ENCODE data around the gene HCN2. TPM values are rescaled to one million over a fixed set of nuclear protein-coding genes. Genes with fewer than 3 reads are reported as not detected.
A peak's percentile ranks its signal among the peaks of the same experiment; 100 is the strongest.

Gene HCN2
- total and polyA plus RNA-seq, 9 of the 15 experiments (the other 6 are each of a cell fraction or from before 2014, with no cell fraction given) = 0.29 to 4.2 (median 0.82) TPM; not detected in 2

DNA sequence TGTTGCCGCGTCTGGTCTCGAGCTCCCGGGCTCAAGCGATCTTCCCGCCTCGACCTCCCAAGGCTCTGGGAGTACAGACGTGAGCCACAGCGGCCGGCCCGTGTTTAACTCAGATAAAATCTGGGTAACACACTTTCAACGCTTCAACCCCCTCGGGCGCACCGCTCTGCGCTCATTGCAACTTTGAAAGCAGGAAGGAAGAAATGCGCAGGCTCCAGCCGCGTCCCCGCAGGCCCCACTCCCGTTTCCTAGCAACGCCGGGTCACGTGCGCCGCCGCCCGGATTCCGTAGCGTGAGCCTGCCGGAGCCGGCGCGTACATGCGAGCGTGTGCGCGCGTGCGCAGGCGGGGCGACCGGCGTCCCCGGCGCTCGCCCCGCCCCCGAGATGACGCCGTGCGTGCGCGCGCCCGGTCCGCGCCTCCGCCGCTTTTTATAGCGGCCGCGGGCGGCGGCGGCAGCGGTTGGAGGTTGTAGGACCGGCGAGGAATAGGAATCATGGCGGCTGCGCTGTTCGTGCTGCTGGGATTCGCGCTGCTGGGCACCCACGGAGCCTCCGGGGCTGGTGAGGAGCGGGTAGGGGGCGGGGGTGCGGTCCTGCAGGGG is 17.4 kb upstream of the HCN2 start, which contains the start of gene BSG (continued):
- TF ChIP-seq, protein P1, sequence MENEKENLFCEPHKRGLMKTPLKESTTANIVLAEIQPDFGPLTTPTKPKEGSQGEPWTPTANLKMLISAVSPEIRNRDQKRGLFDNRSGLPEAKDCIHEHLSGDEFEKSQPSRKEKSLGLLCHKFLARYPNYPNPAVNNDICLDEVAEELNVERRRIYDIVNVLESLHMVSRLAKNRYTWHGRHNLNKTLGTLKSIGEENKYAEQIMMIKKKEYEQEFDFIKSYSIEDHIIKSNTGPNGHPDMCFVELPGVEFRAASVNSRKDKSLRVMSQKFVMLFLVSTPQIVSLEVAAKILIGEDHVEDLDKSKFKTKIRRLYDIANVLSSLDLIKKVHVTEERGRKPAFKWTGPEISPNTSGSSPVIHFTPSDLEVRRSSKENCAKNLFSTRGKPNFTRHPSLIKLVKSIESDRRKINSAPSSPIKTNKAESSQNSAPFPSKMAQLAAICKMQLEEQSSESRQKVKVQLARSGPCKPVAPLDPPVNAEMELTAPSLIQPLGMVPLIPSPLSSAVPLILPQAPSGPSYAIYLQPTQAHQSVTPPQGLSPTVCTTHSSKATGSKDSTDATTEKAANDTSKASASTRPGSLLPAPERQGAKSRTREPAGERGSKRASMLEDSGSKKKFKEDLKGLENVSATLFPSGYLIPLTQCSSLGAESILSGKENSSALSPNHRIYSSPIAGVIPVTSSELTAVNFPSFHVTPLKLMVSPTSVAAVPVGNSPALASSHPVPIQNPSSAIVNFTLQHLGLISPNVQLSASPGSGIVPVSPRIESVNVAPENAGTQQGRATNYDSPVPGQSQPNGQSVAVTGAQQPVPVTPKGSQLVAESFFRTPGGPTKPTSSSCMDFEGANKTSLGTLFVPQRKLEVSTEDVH (IDR thresholded peaks at IDR 0.05; ENCODE audit: low read depth, partially characterized antibody) = no peak
- TF ChIP-seq SMAD1 (IDR thresholded peaks at IDR 0.05; ENCODE audit: low read depth, low read length, partially characterized antibody) (peak; percentile 34), RFX5 (IDR thresholded peaks at IDR 0.05; ENCODE audit: low read depth, low read length) (no peak), PHF8 (IDR thresholded peaks at IDR 0.05; ENCODE audit: borderline replicate concordance, low read length) (peak; percentile 77), BCOR (IDR thresholded peaks at IDR 0.05) (peak; percentile 49; the same call in 1 of the 2 replicates), GTF2F1 (IDR thresholded peaks at IDR 0.05; ENCODE audit: low read depth, low read length) (peak; percentile 60; the same call in 1 of the 2 replicates), ZSCAN32 (CRISPR knock-in tag; IDR thresholded peaks at IDR 0.05) (no peak), NFIC (IDR thresholded peaks at IDR 0.05) (no peak), PURB (CRISPR knock-in tag; IDR thresholded peaks at IDR 0.05; ENCODE audit: low read depth) (no peak), CHD1 (IDR thresholded peaks at IDR 0.05; ENCODE audit: low read length) (no peak), GTF2A2 (tag; IDR thresholded peaks at IDR 0.05) (peak; percentile 74; the same call in 1 of the 2 replicates), ETV5 (CRISPR knock-in tag; IDR thresholded peaks at IDR 0.05; ENCODE audit: low read depth) (no peak), HSF4 (CRISPR knock-in tag; IDR thresholded peaks at IDR 0.05; ENCODE audit: borderline replicate concordance) (no peak), RBM15 (IDR thresholded peaks at IDR 0.05; ENCODE audit: insufficient read depth, low read length) (0 out of 2 replicates have a peak, but pooled peaks have one; percentile 29), ZNF347 (CRISPR knock-in tag; IDR thresholded peaks at IDR 0.05; ENCODE audit: low read depth) (no peak), ZBTB1 (CRISPR knock-in tag; IDR thresholded peaks at IDR 0.05; ENCODE audit: borderline replicate concordance, low read depth) (no peak), SMAD3 (CRISPR knock-in tag; conservative IDR thresholded peaks at IDR 0.05) (no peak), ZNF133 (CRISPR knock-in tag; IDR thresholded peaks at IDR 0.05) (no peak), STAG1 (CRISPR knock-in tag; IDR thresholded peaks at IDR 0.05; ENCODE audit: borderline replicate concordance) (no peak), ELF2 (CRISPR knock-in tag; IDR thresholded peaks at IDR 0.05) (0 out of 2 replicates have a peak, but pooled peaks have one; percentile 15)
- TF ChIP-seq, protein P2, sequence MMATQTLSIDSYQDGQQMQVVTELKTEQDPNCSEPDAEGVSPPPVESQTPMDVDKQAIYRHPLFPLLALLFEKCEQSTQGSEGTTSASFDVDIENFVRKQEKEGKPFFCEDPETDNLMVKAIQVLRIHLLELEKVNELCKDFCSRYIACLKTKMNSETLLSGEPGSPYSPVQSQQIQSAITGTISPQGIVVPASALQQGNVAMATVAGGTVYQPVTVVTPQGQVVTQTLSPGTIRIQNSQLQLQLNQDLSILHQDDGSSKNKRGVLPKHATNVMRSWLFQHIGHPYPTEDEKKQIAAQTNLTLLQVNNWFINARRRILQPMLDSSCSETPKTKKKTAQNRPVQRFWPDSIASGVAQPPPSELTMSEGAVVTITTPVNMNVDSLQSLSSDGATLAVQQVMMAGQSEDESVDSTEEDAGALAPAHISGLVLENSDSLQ (IDR thresholded peaks at IDR 0.05) = no peak
- TF ChIP-seq, protein P3, sequence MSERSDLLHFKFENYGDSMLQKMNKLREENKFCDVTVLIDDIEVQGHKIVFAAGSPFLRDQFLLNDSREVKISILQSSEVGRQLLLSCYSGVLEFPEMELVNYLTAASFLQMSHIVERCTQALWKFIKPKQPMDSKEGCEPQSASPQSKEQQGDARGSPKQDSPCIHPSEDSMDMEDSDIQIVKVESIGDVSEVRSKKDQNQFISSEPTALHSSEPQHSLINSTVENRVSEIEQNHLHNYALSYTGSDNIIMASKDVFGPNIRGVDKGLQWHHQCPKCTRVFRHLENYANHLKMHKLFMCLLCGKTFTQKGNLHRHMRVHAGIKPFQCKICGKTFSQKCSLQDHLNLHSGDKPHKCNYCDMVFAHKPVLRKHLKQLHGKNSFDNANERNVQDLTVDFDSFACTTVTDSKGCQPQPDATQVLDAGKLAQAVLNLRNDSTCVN (CRISPR knock-in tag; IDR thresholded peaks at IDR 0.05) = no peak
- TF ChIP-seq, protein P4, sequence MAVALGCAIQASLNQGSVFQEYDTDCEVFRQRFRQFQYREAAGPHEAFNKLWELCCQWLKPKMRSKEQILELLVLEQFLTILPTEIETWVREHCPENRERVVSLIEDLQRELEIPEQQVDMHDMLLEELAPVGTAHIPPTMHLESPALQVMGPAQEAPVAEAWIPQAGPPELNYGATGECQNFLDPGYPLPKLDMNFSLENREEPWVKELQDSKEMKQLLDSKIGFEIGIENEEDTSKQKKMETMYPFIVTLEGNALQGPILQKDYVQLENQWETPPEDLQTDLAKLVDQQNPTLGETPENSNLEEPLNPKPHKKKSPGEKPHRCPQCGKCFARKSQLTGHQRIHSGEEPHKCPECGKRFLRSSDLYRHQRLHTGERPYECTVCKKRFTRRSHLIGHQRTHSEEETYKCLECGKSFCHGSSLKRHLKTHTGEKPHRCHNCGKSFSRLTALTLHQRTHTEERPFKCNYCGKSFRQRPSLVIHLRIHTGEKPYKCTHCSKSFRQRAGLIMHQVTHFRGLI (CRISPR knock-in tag; IDR thresholded peaks at IDR 0.05) = no peak
